Effector memory CD8-positive, alpha-beta T cell (primary cell): ENCODE results near the gene ULBP3.
"Not testable (repeated sequence)": the region's sequence is repeated elsewhere in the genome, so short reads cannot be mapped to it uniquely, and the experiment has no call there.

Source experiments
- ATAC-seq: fragments of 150-1000 bp; cut with Tn5 transposase; replicated peaks from 2 replicates; pipeline ENCODE4 v1.10.0; 2021; ENCODE audit warnings: mild to moderate bottlenecking, moderate library complexity
- DNase-seq, 3 experiments: peaks; one replicate each; pipeline ENCODE4 v3.0.0; 2021
- H3K27ac Mint-ChIP-seq, 2 donors: one replicate each; pipeline ENCODE4 v1.8.0; 2022; ENCODE audit warnings: mild to moderate bottlenecking in 2 of 2, mixed read lengths in 2 of 2, moderate library complexity in 2 of 2
- H3K27me3 Mint-ChIP-seq, 2 donors: one replicate each; pipeline ENCODE4 v1.8.0; 2022; ENCODE audit warnings: mixed read lengths in 2 of 2
- H3K36me3 Mint-ChIP-seq: one replicate; pipeline ENCODE4 v1.8.0; 2022; ENCODE audit warnings: mild to moderate bottlenecking, moderate library complexity, mixed read lengths; ENCODE audit not compliant: insufficient read depth
- H3K4me1 Mint-ChIP-seq, 2 donors: one replicate each; pipeline ENCODE4 v1.8.0; 2022; ENCODE audit warnings: low read depth in 2 of 2, mixed read lengths in 2 of 2
- H3K4me3 Mint-ChIP-seq, 2 donors: one replicate each; pipeline ENCODE4 v1.8.0; 2022; ENCODE audit warnings: mild to moderate bottlenecking in 2 of 2, mixed read lengths in 2 of 2, moderate library complexity in 2 of 2
- H3K9me3 Mint-ChIP-seq, 2 donors: one replicate each; pipeline ENCODE4 v1.8.0; 2022; ENCODE audit warnings: mixed read lengths in 2 of 2

ULBP3 gene

DNA sequence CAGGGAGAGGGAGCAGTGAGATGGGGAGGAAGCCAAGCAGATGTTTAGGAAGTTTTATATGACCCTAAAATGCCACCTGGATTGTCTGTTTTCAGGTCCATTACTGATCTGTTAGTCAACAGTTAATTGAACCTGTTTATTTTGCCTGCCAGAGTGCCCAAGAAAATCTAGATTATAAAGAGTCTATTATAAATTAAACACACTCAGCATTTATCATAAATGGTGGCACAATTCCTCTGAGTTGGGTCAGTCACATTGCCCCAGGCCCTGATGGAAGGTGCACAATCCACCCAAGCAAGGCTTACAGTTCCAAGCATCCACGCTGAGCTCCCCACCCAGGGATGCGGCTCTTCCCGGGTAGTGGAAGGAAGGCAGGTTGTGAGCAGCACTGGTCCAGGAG, 21.4 kb upstream of the ULBP3 start:
- ATAC-seq: no peak
- H3K9me3 Mint-ChIP-seq: no peaks in the 10 kb centered on the region

DNA sequence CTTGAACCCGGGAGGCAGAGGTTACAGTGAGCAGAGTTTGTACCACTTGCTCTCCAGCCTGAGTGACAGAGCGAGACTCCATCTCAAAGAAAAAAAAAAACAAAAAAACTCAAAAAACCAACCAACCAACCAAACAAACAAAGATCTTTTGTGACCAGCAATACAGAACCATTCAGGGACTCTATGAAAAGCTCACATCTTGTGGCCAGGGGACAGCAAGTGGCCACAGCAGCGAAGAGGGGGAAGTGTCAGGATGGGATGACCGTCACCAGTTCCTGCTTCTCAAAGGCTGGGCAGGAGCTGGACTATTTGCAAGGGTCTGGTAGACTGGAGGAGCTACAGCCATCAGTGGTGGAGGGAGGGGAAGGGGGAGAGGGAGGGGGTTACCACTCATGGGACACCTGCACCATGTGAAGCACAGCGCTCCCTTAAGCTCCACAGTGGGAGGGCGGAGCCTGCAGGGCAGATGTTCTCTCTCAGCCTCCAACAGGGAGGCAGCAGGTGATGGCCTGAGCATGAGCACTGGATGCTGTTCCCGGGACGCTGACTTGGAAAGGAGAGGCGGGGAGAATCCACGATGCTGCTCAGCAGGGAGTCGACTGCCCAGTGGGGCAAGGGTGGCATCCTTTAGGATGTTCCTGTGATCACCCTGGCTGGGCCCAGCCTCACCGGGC, 19.7 kb upstream of the ULBP3 start:
- no peak overlapping the region for H3K4me3 Mint-ChIP-seq
- H3K4me1 Mint-ChIP-seq: no peaks in the 10 kb centered on the region
- H3K27me3 Mint-ChIP-seq: peaks cover 27 to 63% of the 10 kb centered on the region in 2 donors
- no peaks in the 10 kb centered on the region for H3K9me3 Mint-ChIP-seq
- no peak overlapping the region for H3K27ac Mint-ChIP-seq
- ATAC-seq: no peak
- no peak for DNase-seq
- H3K36me3 Mint-ChIP-seq: no peaks in the 10 kb centered on the region

More for the DNA sequence above, 21.4 kb upstream of the ULBP3 start:
- H3K4me3 Mint-ChIP-seq: no peak overlapping the region
- peak overlapping the region in 1 of 2 donors; percentile 31 for H3K27ac Mint-ChIP-seq
- H3K36me3 Mint-ChIP-seq: no peaks in the 10 kb centered on the region
- H3K27me3 Mint-ChIP-seq: peaks cover 21 to 62% of the 10 kb centered on the region in 2 donors
- no peak for DNase-seq
- peaks cover 0 to 2% of the 10 kb centered on the region in 2 donors for H3K4me1 Mint-ChIP-seq

DNA sequence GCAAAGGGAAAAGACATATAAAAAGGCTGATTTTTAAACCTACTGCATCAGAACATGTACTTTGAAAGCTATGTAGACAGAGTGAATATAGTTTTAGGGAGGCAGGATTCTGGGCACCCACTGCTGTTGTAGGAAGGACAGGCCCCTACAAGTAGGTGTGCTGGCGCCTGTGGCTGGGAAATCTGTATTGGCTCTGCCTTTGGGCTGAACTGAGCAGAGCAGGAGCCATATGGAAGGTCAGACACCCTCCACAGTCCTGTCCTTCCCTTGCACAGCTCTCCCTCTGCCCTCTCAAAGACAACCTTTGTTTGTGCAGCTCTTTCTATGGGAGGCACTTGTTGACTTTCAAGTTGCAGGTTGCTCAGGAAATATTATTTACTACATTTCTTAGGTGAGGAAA, 18.4 kb upstream of the ULBP3 start:
- no peak overlapping the region for H3K4me3 Mint-ChIP-seq
- ATAC-seq (no peak), DNase-seq (no peak)
- H3K27ac Mint-ChIP-seq: no peak overlapping the region
- peaks cover 30 to 68% of the 10 kb centered on the region in 2 donors for H3K27me3 Mint-ChIP-seq
- no peaks in the 10 kb centered on the region for H3K4me1 Mint-ChIP-seq
- H3K9me3 Mint-ChIP-seq: no peaks in the 10 kb centered on the region
- no peaks in the 10 kb centered on the region for H3K36me3 Mint-ChIP-seq

DNA sequence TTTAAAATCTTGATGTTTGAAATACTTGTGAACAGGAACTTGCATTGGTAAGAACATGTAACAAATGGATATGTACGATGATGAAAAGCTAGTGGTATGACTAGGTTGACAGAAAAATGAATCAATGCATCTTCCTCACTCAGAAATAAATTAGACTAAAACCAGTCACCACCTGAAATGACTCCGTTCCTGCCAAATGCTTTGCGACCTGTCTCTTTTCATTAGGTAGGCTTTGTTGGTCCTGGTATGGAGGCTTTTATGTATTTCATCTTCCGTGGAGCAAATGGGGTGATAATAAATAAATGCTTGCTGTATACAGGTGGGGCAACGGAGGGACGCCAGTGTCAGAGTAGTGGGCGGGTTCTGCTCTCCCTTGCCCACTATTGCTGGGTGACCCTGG, 17.1 kb upstream of the ULBP3 start:
- DNase-seq: no peak
- H3K27ac Mint-ChIP-seq: no peak overlapping the region
- no peaks in the 10 kb centered on the region for H3K9me3 Mint-ChIP-seq
- no peak overlapping the region for H3K4me3 Mint-ChIP-seq
- peaks cover 30 to 68% of the 10 kb centered on the region in 2 donors for H3K27me3 Mint-ChIP-seq
- no peaks in the 10 kb centered on the region for H3K4me1 Mint-ChIP-seq
- no peak for ATAC-seq
- H3K36me3 Mint-ChIP-seq: no peaks in the 10 kb centered on the region

DNA sequence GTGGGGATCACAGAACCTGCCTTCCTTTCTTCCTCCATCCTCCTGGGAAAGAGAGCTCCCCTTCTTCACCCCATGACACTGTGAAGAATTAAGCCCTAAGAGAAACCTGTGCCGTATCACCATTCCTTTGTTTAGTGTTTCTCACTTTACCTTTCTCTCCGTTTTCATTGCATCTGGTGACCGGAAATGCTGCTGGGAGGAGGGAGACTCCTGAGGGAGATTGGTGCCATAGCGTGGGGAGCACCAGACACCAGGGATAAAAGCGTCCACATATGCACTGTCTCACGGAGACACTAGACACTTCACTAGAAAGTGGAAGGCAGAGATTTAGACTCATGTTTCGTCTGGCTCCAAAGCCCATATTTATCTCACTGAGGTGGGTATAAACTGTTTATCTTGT, 15.5 kb upstream of the ULBP3 start:
- Mint-ChIP-seq H3K4me1 (peaks cover 11% of the 10 kb centered on the region in 2 donors), H3K36me3 (no peaks in the 10 kb centered on the region), H3K9me3 (no peaks in the 10 kb centered on the region), H3K27ac (no peak overlapping the region), H3K27me3 (peaks cover 29 to 60% of the 10 kb centered on the region in 2 donors), H3K4me3 (no peak overlapping the region)
- ATAC-seq (no peak), DNase-seq (no peak)

DNA sequence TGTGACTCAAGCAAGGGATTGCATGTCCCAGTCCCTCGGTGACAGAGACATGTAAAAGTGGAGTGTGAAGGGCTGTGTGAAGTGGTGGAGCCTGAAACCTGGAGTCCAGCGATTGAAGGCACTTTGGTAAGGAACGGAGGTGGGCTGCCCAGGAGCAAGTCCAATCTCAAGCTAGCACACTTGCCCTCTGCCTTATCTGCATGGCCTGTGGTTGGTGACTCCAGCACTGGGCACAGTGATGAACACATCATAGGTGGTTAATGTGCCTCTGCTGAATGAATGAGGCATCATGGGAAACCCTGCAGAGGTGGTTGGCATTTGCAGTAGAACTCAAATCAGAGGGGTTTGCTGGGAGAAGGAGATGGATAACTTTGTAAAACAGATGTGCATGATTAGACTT, 14.9 kb upstream of the ULBP3 start:
- Mint-ChIP-seq H3K27me3 (peaks cover 25 to 54% of the 10 kb centered on the region in 2 donors), H3K9me3 (no peaks in the 10 kb centered on the region), H3K36me3 (no peaks in the 10 kb centered on the region), H3K4me3 (no peak overlapping the region), H3K4me1 (peaks cover 12 to 13% of the 10 kb centered on the region in 2 donors), H3K27ac (no peak overlapping the region)
- DNase-seq (no peak), ATAC-seq (no peak)

DNA sequence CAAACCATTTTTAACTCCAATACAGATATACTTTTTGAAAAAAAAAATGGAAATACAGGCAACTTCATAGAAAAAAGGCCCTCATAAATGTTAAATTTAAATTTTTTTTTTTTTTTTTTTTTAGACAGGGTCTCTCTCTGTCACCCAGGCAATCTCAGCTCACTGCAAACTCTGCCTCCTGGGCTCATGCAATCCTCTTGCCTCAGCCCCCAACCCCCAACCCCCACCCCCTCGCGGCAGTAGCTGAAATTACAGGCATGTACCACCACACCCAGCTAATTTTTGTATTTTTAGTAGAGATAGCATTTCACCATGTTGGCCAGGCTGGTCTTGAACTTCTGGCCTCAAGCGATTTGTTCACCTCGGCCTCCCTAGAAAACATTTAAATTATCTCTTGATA, 12.8 kb upstream of the ULBP3 start:
- no peaks in the 10 kb centered on the region for H3K36me3 Mint-ChIP-seq
- peaks cover 19 to 36% of the 10 kb centered on the region in 2 donors for H3K27me3 Mint-ChIP-seq
- no peak for ATAC-seq
- H3K27ac Mint-ChIP-seq: no peak overlapping the region
- no peak for DNase-seq
- no peak overlapping the region for H3K4me3 Mint-ChIP-seq
- no peaks in the 10 kb centered on the region for H3K9me3 Mint-ChIP-seq
- H3K4me1 Mint-ChIP-seq: peaks cover 14 to 19% of the 10 kb centered on the region in 2 donors

DNA sequence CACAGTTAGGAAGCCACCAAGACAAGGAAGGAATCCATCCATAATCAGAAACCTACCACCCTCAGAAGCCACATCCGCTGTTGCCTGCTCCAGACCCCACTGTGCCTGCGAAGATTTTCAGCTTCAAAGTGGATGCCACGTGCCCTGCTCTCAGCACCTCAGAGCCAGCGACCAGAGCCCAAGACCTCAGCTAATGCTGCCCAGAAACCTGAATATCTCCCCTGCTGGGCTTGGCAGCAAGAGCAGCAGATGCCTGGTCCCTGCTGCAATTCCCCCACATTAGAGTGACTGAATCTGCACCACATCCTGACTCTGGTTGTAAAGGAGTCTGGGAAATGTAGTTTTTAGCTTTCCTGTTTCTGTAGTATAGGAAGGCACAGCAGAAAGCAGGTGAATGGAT, 10.7 kb upstream of the ULBP3 start:
- ATAC-seq (peak; percentile 78), DNase-seq (peak in 2 of 3 experiments; percentile 30 to 34)
- Mint-ChIP-seq H3K27me3 (peaks cover 12 to 22% of the 10 kb centered on the region in 2 donors), H3K27ac (no peak overlapping the region), H3K4me1 (peaks cover 20 to 25% of the 10 kb centered on the region in 2 donors), H3K36me3 (no peaks in the 10 kb centered on the region), H3K4me3 (peak overlapping the region in 1 of 2 donors; percentile 23), H3K9me3 (no peaks in the 10 kb centered on the region)

DNA sequence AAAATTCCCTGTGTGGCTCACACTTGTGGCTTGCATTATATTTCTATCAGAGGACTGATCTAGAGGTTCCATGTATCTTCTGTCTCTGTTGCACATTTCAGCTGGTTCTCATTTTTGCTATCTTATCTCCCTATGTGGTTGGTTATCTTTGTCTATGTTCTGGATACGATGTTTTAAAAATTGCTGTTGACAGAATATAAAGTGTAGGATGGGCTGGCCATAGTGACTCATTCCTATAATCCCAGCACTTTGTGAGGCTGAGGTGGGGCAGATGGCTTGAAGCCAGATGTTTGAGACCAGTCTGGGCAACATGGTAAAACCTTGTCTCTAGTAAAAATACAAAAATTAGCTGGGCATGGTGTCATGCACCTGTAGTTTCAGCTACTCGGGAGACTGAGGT, 9.9 kb upstream of the ULBP3 start:
- ATAC-seq: no peak
- H3K27me3 Mint-ChIP-seq: peaks cover 4 to 22% of the 10 kb centered on the region in 2 donors
- DNase-seq: no peak
- no peak overlapping the region for H3K4me3 Mint-ChIP-seq
- peaks cover 20 to 25% of the 10 kb centered on the region in 2 donors for H3K4me1 Mint-ChIP-seq
- H3K27ac Mint-ChIP-seq: no peak overlapping the region
- H3K9me3 Mint-ChIP-seq: no peaks in the 10 kb centered on the region
- no peaks in the 10 kb centered on the region for H3K36me3 Mint-ChIP-seq

DNA sequence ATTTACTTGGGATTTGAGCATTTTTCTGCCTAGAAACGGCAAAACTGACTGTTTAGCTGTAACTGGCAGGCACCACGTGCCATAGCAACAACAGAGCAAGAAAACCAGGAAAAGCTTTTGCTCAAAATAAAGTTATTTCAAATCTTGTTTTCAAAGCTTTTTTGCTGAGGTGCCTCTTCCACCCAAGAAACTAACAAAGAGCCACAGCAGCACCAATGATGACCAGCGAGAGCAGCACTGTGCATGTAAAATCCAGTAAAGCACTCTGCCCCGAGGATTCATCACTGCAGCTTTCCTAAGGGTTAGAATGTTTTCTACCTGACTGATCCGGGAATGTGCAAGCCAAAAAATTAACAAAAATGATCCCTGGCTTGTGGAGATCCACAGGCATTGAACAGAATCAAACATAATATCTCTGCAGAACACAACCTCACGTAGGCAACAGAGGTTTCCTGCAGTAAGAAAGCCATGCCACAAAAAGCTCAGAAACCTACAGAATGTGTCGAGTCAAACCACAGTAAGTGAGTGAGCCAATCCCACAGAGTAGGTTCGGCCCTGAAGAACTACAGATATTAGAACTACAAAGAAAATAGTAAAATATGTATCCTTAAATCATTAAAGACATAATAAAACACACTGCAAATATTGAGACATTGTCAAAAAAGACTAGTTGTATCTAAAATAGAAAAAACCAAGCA, 7.4 kb upstream of the ULBP3 start:
- Mint-ChIP-seq H3K4me1 (peaks cover 29 to 32% of the 10 kb centered on the region in 2 donors), H3K27me3 (peaks cover 0 to 12% of the 10 kb centered on the region in 2 donors), H3K4me3 (no peak overlapping the region), H3K27ac (no peak overlapping the region), H3K9me3 (no peaks in the 10 kb centered on the region), H3K36me3 (peaks cover 5% of the 10 kb centered on the region)
- DNase-seq (no peak), ATAC-seq (no peak)

DNA sequence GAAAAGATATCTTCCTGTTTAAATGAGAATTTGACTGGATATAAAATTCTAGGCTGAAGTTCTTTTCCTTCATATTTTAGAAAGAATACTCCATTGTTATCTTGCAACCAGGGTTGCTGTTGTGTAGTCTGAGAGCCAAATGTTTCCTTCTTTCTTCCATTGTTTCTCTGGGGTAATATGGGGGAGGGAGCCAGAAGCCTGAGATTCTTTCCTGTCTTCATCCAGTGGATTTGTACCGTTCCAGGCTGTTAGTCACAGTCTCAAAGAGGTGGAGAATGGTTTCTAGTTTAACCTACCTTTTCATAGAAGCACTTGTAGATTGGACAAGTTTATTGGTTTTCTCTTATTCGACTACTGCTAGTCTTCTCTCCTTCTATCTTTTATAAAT, 6.1 kb upstream of the ULBP3 start:
- Mint-ChIP-seq H3K36me3 (peaks cover 10% of the 10 kb centered on the region), H3K27ac (no peak overlapping the region), H3K4me3 (no peak overlapping the region), H3K27me3 (peaks cover 0 to 12% of the 10 kb centered on the region in 2 donors), H3K4me1 (peaks cover 32 to 36% of the 10 kb centered on the region in 2 donors), H3K9me3 (no peaks in the 10 kb centered on the region)
- DNase-seq (no peak), ATAC-seq (no peak)

DNA sequence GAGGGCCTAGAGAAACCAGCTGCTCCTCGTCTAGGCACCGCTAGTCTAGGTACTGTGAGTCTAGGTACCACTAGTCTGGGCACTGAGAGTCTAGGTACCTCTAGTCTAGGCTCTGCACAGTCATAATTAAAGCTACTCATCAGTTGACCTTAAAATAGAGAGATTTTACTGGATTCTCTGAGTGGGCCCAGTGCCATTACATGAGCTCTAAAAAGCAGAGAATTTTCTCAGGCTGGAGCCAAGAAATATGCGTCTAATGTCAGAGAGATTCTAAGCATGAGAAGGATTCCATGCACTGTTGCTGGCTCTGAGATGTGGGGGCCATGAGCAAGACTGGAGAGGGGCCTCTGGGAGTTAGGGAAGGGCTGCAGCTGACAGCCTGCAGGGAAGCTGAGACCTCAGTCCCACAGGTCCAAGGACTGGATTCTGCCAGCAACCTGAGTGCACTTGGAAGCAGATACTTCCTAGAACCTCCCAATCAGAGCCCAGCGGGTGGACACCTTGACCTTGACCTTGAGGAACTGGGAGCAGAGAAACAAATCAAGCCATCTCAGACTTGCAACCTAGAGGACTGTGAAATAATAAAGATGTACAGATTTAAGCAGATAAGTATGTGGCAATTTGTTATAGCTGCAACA, 5.6 kb upstream of the ULBP3 start:
- Mint-ChIP-seq H3K36me3 (peaks cover 11% of the 10 kb centered on the region), H3K4me1 (peaks cover 29 to 35% of the 10 kb centered on the region in 2 donors), H3K27ac (peak overlapping the region in 1 of 2 donors; percentile 50), H3K27me3 (peaks cover 0 to 12% of the 10 kb centered on the region in 2 donors)
- DNase-seq, H3K9me3 Mint-ChIP-seq, H3K4me3 Mint-ChIP-seq, ATAC-seq: not testable (repeated sequence)

DNA sequence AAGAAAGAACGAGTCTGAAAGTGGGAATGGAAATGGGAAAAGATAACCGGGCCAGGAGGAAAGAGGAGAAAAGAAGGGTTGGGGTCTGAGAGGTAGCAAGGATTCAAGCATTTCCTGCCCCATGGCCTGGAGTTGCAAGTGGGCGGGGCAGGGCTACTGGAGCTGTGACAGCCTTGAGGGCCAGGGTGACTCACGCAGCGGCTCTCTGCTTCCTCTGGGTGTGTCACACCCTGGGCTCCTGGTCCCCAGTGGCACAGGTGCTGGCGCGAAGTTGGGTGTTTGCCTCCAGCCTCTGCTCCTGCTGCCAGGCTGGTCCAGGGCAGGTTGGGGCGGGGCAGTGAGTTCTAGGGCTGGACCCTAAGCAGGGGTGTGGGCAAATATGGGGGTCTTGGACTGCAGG, 3.3 kb upstream of the ULBP3 start:
- Mint-ChIP-seq H3K27me3 (peaks cover 0 to 12% of the 10 kb centered on the region in 2 donors), H3K9me3 (no peaks in the 10 kb centered on the region), H3K27ac (peak overlapping the region; percentile 13 to 58), H3K4me3 (no peak overlapping the region), H3K4me1 (peaks cover 37 to 40% of the 10 kb centered on the region in 2 donors), H3K36me3 (peaks cover 11% of the 10 kb centered on the region)
- ATAC-seq: peak; percentile 41
- peak in 2 of 3 experiments; percentile 34 to 39 for DNase-seq
